Astrocyte (in vitro differentiated cells and primary cell): Measurements from ENCODE around the gene DGAT2. TPM values are rescaled to one million over a fixed set of nuclear protein-coding genes. Genes with fewer than 3 reads are reported as not detected.

Experiments
- DNase-seq: peaks from one replicate; pipeline ENCODE4 v3.0.0-alpha.2; 2010; ENCODE audit warnings: low read depth
- FAIRE-seq: peaks from 2 replicates; lab custom pipeline; 2011; peaks lifted over from hg19 to GRCh38; lab: Jason Lieb, UNC
- H2AFZ ChIP-seq: 2 replicates; pipeline ENCODE4 v1.6.0; 2012; ENCODE audit warnings: low read depth, low read length, inconsistent platforms
- H3K27ac ChIP-seq: 2 replicates; pipeline ENCODE4 v1.5.1; 2011; ENCODE audit warnings: low read depth, low read length, inconsistent platforms
- H3K27me3 ChIP-seq: 2 replicates; pipeline ENCODE4 v1.6.0; 2011; ENCODE audit warnings: low read length, inconsistent platforms; ENCODE audit not compliant: insufficient read depth
- H3K36me3 ChIP-seq: 2 replicates; pipeline ENCODE4 v1.5.1; 2011; ENCODE audit warnings: low read length, inconsistent platforms; ENCODE audit not compliant: insufficient read depth
- H3K4me1 ChIP-seq: 2 replicates; pipeline ENCODE4 v1.5.1; 2011; ENCODE audit warnings: low read length, inconsistent platforms; ENCODE audit not compliant: insufficient read depth
- H3K4me2 ChIP-seq: 2 replicates; pipeline ENCODE4 v1.6.0; 2012; ENCODE audit warnings: low read length, inconsistent platforms
- H3K4me3 ChIP-seq: 2 replicates; pipeline ENCODE4 v1.5.1; 2011; ENCODE audit warnings: low read depth, mild to moderate bottlenecking, low read length, inconsistent platforms; ENCODE audit not compliant: insufficient read depth
- H3K79me2 ChIP-seq: 2 replicates; pipeline ENCODE4 v1.6.0; 2012; ENCODE audit warnings: mild to moderate bottlenecking, low read length, inconsistent platforms; ENCODE audit not compliant: insufficient read depth
- H3K9ac ChIP-seq: 2 replicates; pipeline ENCODE4 v1.6.0; 2012; ENCODE audit warnings: mild to moderate bottlenecking, low read length, inconsistent platforms
- H3K9me3 ChIP-seq: 2 replicates; pipeline ENCODE4 v1.5.1; 2012; ENCODE audit warnings: low read depth, mild to moderate bottlenecking, low read length, inconsistent platforms; ENCODE audit not compliant: insufficient read depth
- H4K20me1 ChIP-seq: 2 replicates; pipeline ENCODE4 v1.6.0; 2012; ENCODE audit warnings: low read length, inconsistent platforms; ENCODE audit not compliant: insufficient read depth
- H3K27ac Mint-ChIP-seq: one replicate; pipeline ENCODE4 v1.8.0; 2021; ENCODE audit warnings: mild to moderate bottlenecking, mixed read lengths; ENCODE audit not compliant: unreplicated experiment
- H3K27me3 Mint-ChIP-seq: one replicate; pipeline ENCODE4 v1.8.0; 2021; ENCODE audit warnings: low read depth, mixed read lengths; ENCODE audit not compliant: unreplicated experiment
- H3K36me3 Mint-ChIP-seq: one replicate; pipeline ENCODE4 v1.8.0; 2021; ENCODE audit warnings: low read depth, mixed read lengths; ENCODE audit not compliant: unreplicated experiment
- H3K4me1 Mint-ChIP-seq: one replicate; pipeline ENCODE4 v1.8.0; 2021; ENCODE audit warnings: low read depth, mixed read lengths; ENCODE audit not compliant: unreplicated experiment
- H3K4me3 Mint-ChIP-seq: one replicate; pipeline ENCODE4 v1.8.0; 2021; ENCODE audit warnings: mild to moderate bottlenecking, moderate library complexity, mixed read lengths; ENCODE audit not compliant: unreplicated experiment
- H3K9me3 Mint-ChIP-seq: one replicate; pipeline ENCODE4 v1.8.0; 2021; ENCODE audit warnings: mild to moderate bottlenecking, mixed read lengths; ENCODE audit not compliant: unreplicated experiment
- CTCF ChIP-seq: IDR thresholded peaks from 2 replicates; pipeline ENCODE4 v1.5.1; 2011; ENCODE audit warnings: low read depth, mild to moderate bottlenecking, inconsistent platforms, low read length, moderate library complexity; ENCODE audit not compliant: insufficient read depth
- EZH2 ChIP-seq: IDR thresholded peaks from 2 replicates; pipeline ENCODE4 v1.6.1; 2012; ENCODE audit warnings: mild to moderate bottlenecking, low read length, inconsistent platforms; ENCODE audit not compliant: insufficient read depth
- total RNA-seq: library from RNA; stranded (reverse); gene quantifications from 2 replicates; pipeline ENCODE4 v1.2.1, GENCODE V29; 2021

The DGAT2 gene
- total RNA-seq, 1 donor from 2014 or later: 0.73 TPM

- peak within 1 kb of the TSS; percentile 81 for H3K27ac Mint-ChIP-seq
- no peak for FAIRE-seq
- Histone ChIP-seq H3K4me3 (peak within 1 kb of the TSS; percentile 68), H3K27ac (peak within 1 kb of the TSS; percentile 66), H3K79me2 (peaks cover 39% of the 10 kb centered on the region), H3K9ac (peak within 1 kb of the TSS; percentile 93), H4K20me1 (peaks cover 19% of the 10 kb centered on the region), H3K9me3 (no peaks in the 10 kb centered on the region), H2AFZ (peak within 1 kb of the TSS; percentile 98), H3K27me3 (no peaks in the 10 kb centered on the region), H3K36me3 (no peaks in the 10 kb centered on the region), H3K4me2 (peak within 1 kb of the TSS; percentile 96), H3K4me1 (peaks cover 25% of the 10 kb centered on the region)
- no peaks in the 10 kb centered on the region for H3K36me3 Mint-ChIP-seq
- TF ChIP-seq EZH2: no peak
- no peak for TF ChIP-seq CTCF
- H3K27me3 Mint-ChIP-seq: no peaks in the 10 kb centered on the region
- no peaks in the 10 kb centered on the region for H3K9me3 Mint-ChIP-seq
- peak within 1 kb of the TSS; percentile 88 for H3K4me3 Mint-ChIP-seq
- peak; percentile 99 for DNase-seq
- H3K4me1 Mint-ChIP-seq: peaks cover 5% of the 10 kb centered on the region
Measured at GRCh38 chr11:75814677-75815344, 46.2 kb downstream of the DGAT2 start, which contains the start of gene UVRAG. UVRAG (plus strand) TSS chr11:75815210; CDS start chr11:75815408, 198 bp downstream.

- H2AFZ ChIP-seq: peak overlapping the region; percentile 98
- H4K20me1 ChIP-seq: peaks cover 19% of the 10 kb centered on the region
- H3K36me3 ChIP-seq: no peaks in the 10 kb centered on the region
- TF ChIP-seq EZH2 (no peak), CTCF (no peak)
- Mint-ChIP-seq H3K27ac (no peak overlapping the region), H3K4me3 (peak overlapping the region; percentile 88), H3K9me3 (no peaks in the 10 kb centered on the region), H3K4me1 (peaks cover 5% of the 10 kb centered on the region), H3K36me3 (no peaks in the 10 kb centered on the region), H3K27me3 (no peaks in the 10 kb centered on the region)
- DNase-seq: peak; percentile 23
- H3K27me3 ChIP-seq: no peaks in the 10 kb centered on the region
- no peaks in the 10 kb centered on the region for H3K9me3 ChIP-seq
- no peak for FAIRE-seq
- H3K4me2 ChIP-seq: peak overlapping the region; percentile 96
- peak overlapping the region; percentile 68 for H3K4me3 ChIP-seq
- peaks cover 25% of the 10 kb centered on the region for H3K4me1 ChIP-seq
- H3K79me2 ChIP-seq: peaks cover 39% of the 10 kb centered on the region
- peak overlapping the region; percentile 93 for H3K9ac ChIP-seq
- peak overlapping the region; percentile 66 for H3K27ac ChIP-seq
Measured at GRCh38 chr11:75815345-75816168, 47.0 kb downstream of the DGAT2 start.
